ENCODE data around the gene CAPN14.

The CAPN14 gene

DNA sequence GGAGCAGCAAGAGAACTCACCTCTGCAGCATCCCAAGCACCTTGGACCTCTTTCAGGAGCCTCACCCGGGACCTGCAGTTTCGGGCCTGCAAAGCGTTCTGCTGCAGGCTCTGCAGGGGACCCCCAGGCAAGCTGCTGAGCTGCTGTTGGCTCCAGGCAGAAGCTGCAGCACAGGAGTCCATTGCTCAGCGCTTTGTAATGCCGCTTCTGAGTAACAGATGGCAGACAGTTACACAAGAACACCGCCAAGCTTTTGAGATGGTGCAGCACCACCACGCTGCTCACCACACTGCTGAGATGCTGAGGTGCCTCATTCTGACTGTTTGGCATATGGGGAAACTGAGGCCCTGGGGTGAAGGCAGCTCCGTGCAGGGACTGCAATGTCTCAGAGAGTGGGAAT lies 77.2 kb downstream of the CAPN14 start:
- no peak overlapping the region for H3K27ac ChIP-seq
- no peak for TF ChIP-seq ZFX (IDR thresholded peaks at IDR 0.05; ENCODE audit: borderline replicate concordance)
- TF ChIP-seq, protein P1, sequence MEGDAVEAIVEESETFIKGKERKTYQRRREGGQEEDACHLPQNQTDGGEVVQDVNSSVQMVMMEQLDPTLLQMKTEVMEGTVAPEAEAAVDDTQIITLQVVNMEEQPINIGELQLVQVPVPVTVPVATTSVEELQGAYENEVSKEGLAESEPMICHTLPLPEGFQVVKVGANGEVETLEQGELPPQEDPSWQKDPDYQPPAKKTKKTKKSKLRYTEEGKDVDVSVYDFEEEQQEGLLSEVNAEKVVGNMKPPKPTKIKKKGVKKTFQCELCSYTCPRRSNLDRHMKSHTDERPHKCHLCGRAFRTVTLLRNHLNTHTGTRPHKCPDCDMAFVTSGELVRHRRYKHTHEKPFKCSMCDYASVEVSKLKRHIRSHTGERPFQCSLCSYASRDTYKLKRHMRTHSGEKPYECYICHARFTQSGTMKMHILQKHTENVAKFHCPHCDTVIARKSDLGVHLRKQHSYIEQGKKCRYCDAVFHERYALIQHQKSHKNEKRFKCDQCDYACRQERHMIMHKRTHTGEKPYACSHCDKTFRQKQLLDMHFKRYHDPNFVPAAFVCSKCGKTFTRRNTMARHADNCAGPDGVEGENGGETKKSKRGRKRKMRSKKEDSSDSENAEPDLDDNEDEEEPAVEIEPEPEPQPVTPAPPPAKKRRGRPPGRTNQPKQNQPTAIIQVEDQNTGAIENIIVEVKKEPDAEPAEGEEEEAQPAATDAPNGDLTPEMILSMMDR (IDR thresholded peaks at IDR 0.05): no peak

DNA sequence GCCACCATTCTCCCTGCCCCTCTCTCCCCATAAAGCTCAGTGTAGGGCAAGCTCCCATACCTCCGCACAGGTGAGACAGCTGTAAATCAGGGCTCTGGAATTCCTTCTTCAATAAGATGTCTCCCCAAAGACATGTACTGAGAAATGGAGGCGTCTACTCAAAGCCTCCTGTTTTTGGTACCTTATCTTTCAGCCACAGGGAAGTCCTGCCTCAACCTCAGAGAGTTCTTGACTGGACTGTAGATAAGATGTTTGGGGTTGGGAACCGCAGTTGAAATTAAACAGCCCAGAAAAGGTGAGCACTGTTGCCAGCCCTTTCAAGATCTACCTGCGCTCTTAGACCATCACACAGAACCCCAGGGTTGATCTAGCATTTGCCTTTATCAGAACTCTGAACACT lies 77.6 kb downstream of the CAPN14 start:
- no peak overlapping the region for H3K27ac ChIP-seq
- no peak for TF ChIP-seq ZFX (IDR thresholded peaks at IDR 0.05; ENCODE audit: borderline replicate concordance)
- TF ChIP-seq, protein P1 (IDR thresholded peaks at IDR 0.05): no peak

DNA sequence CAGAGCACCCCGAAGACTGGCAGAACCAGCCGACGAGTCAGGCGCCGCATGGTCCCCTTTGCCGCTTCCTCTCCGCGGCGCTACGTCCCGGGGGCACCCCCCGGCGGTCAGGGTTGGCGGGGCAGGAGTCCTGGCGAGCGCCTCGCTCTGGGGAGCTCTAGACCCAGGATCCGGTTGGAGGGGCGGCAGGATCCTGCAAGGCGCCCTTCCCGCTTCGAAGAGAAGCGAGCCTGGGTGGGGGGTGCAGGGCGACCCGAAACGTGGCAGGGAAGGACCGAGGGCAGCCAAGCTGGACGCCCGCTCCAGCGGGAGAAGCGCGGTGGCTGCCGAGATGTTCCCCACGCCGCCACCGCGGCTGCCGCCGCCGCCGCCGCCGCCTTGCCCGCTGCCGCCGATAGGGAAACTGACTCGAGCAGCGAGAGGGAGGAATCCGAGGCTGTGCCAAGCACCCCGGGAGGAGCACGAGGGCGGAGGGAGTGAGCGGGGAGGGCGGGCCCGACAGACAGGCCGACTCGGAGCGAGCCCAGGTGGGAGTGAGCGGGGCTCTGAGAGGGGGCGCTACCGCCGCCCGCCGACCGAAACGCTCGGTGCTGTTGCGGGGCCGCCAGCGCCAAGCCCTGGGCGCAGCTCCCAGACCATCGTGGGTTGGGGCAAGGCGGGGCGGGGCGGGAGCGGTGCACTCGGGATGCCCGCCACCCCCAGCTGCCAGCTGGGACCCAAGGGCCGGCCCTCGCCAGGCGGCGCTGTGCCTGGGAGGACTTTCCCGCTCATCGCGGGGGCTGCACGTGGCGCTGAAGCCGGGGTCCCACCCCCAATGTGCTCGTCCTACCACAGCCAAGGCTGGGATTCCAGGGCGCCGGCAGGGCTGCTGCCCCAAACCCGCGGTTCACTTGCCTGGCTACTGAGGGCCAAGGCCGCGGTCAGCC lies 79.0 kb downstream of the CAPN14 start, which contains the start of gene GALNT14:
GALNT14 (minus strand) TSS at position 404 of the 926 bp plus-strand sequence; CDS start at position 50, 354 bp downstream.
- H3K27ac ChIP-seq: no peak within 1 kb of the TSS
- TF ChIP-seq ZFX (IDR thresholded peaks at IDR 0.05; ENCODE audit: borderline replicate concordance): no peak
- TF ChIP-seq, protein P1 (IDR thresholded peaks at IDR 0.05): peak; percentile 53

DNA sequence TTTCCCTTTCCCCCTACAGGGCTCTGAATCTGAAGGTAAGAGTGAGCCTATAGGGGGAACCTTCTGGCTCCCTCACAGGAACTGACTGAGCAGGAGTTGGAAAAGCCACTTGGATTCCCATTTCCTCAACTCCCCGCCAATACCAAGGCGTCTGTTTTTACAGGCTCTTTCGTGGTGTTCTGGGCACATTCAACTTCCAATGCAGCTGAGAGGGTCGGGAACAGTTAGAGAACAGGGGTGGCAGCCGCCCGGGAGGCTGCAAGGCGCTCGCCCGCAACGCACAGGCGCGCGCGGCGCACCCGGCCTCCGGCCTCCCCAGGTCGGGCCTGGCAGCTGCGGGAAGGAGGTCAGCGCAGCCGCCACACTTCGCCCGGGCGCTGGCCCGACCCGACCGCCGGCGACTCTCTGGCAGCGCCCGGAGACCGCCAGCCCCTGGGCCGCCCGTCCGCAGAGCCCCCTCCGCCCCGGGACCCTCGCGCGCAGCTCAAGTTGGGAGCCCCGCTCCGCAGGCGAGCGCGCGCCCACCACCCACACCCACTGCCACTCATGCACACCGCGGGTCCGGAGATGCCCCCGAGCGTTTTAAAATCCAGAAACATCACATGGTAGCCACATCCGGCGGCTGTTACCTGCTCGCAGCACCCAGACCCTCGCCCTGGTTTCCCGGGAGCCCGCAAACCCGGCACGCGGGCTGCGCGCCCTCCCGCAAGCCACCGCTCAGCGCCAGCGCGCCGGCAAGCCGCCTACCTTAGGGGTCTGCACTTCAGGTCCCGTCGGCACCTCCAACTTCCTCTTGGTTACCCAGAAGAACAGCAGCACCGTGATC lies 79.9 kb downstream of the CAPN14 start:
- TF ChIP-seq, protein P1 (IDR thresholded peaks at IDR 0.05): no peak
- TF ChIP-seq ZFX (IDR thresholded peaks at IDR 0.05; ENCODE audit: borderline replicate concordance): no peak
- H3K27ac ChIP-seq: no peak overlapping the region

DNA sequence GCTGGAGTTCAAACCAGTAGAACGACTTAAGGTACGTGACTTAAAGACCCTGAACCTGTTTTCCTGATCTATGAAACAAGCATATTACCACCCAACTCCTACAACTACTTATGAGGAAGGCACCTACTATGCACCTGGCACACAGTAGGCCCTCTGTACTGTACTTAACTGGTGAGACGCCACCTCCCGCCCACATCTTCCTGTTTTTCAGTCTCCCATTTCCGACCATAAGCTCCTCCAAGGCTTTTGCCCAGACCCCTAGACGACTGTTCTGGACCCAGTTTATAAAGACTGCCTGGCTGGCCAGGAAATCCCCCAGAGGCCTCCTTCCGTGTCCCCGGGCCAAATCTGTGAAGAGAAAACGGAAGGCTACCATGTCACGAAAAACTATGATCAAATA lies 80.6 kb downstream of the CAPN14 start:
- no peak overlapping the region for H3K27ac ChIP-seq
- no peak for TF ChIP-seq ZFX (IDR thresholded peaks at IDR 0.05; ENCODE audit: borderline replicate concordance)
- TF ChIP-seq, protein P1 (IDR thresholded peaks at IDR 0.05): no peak

DNA sequence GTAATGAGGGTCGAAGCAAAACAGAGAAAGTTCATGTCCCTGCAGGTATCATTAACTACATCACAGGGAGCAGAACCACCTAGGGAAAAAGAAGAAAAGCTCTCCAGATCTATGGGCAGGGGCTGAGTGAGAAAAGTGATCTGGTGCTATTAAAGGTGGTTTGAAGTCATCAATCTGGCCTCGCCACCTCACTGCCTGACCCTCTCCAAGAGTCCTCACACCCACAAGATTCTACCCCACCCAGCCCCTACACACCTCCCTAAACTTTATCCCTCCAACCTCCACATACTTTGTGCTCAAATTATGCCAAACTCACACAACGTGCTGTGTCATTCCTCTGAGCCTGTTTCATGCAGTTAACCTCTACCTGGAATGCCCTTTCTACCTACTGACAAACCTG lies 81.3 kb downstream of the CAPN14 start:
- H3K27ac ChIP-seq: no peak overlapping the region
- no peak for TF ChIP-seq ZFX (IDR thresholded peaks at IDR 0.05; ENCODE audit: borderline replicate concordance)
- TF ChIP-seq, protein P1 (IDR thresholded peaks at IDR 0.05): no peak

Measured in 22Rv1 (cell line).